Measurements from ENCODE around the gene RNF7.

GRCh38 chr3:141737093-141737492 is 1.0 kb upstream of the RNF7 start:
- TF ChIP-seq CTCF (IDR thresholded peaks at IDR 0.05; ENCODE audit: low read length) (peak; percentile 11; the same call in 1 of the 2 replicates), EZH2 (IDR thresholded peaks at IDR 0.05; ENCODE audit: borderline replicate concordance, low read length) (no peak)

Measured in OCI-LY1 (cell line).